GM10248 (cell line): ENCODE data around the gene COLQ.
"Not testable (repeated sequence)": the region's sequence is repeated elsewhere in the genome, so short reads cannot be mapped to it uniquely, and the experiment has no call there.

Experiments used
- CTCF ChIA-PET: fragments of 300-600 bp; sonication (Branson Sonifier 250); formaldehyde crosslinking; extraction: SDS; loops from one replicate; lab custom pipeline; 2021; ENCODE audit warnings: antibody characterized with exemption; lab: Yijun Ruan, JAX
- POLR2A ChIA-PET: fragments of 350-650 bp; sonication (Branson Sonifier 250); formaldehyde crosslinking; extraction: SDS; loops from one replicate; lab custom pipeline; 2020; ENCODE audit warnings: antibody characterized with exemption; lab: Yijun Ruan, JAX
- DNase-seq: peaks from one replicate; pipeline ENCODE4 v3.0.0; 2012; ENCODE audit errors: extremely low spot score
- CTCF ChIP-seq: IDR thresholded peaks from 2 replicates; pipeline ENCODE4 v1.5.1; 2012; ENCODE audit warnings: mild to moderate bottlenecking, low read depth; ENCODE audit errors: extremely low read depth, missing control alignments, control extremely low read depth

The COLQ gene

GRCh38 chr3:15467227-15468181, 54.0 kb downstream of the COLQ start:
- ChIA-PET POLR2A (no interaction called here), CTCF (interaction anchor here (1.2 to 2.0 kb wide), 2 partner anchors 62 to 199 kb away, joined by 3 to 5 read pairs; no protein-coding TSS in a partner anchor)
- DNase-seq, result no peak
- no peak for TF ChIP-seq CTCF

- ChIA-PET CTCF (interaction anchor here (1.2 to 2.0 kb wide), 3 partner anchors 61 to 358 kb away, joined by 3 to 5 read pairs (median 3); no protein-coding TSS in a partner anchor), POLR2A (no interaction called here)
- no peak for DNase-seq
- TF ChIP-seq CTCF, result no peak
Measured at GRCh38 chr3:15465876-15466585, 55.5 kb downstream of the COLQ start.

- ChIA-PET CTCF (interaction anchor here (1.1 to 1.6 kb wide), 2 partner anchors 19 to 57 kb away, joined by 3 to 5 read pairs; no protein-coding TSS in a partner anchor), POLR2A (no interaction called here)
Measured at GRCh38 chr3:15462451-15462850, 59.1 kb downstream of the COLQ start.

GRCh38 chr3:15460891-15461531, 60.5 kb downstream of the COLQ start:
- ChIA-PET CTCF (interaction anchor here (0.9 to 1.6 kb wide), 4 partner anchors 8 to 38 kb away, joined by 3 to 5 read pairs (median 4); no protein-coding TSS in a partner anchor), POLR2A (no interaction called here)
- TF ChIP-seq CTCF, result no peak
- no peak for DNase-seq

More at GRCh38 chr3:15462451-15462850, 59.1 kb downstream of the COLQ start:
- TF ChIP-seq CTCF, result no peak
- DNase-seq, result no peak

GRCh38 chr3:15458212-15458780, 63.2 kb downstream of the COLQ start:
- POLR2A ChIA-PET, result no interaction called here
- no peak for TF ChIP-seq CTCF
- no peak for DNase-seq
- CTCF ChIA-PET, result no interaction called here

- POLR2A ChIA-PET, DNase-seq: not testable (repeated sequence)
- CTCF ChIA-PET, result interaction anchor here (1.1 kb wide), 1 partner anchor 13 kb away, joined by 3 read pairs; no protein-coding TSS in a partner anchor
Measured at GRCh38 chr3:15456915-15457314, 64.6 kb downstream of the COLQ start.
